Duodenal mucosa (tissue), 2 donors: ENCODE results near the gene ZSCAN26.

Experiments
- H3K27ac ChIP-seq: one replicate; pipeline ENCODE4 v1.7.0; 2013; ENCODE audit warnings: low read depth, low read length
- H3K27me3 ChIP-seq, 2 donors: one replicate each; pipeline ENCODE4 v1.7.0; 2013; ENCODE audit warnings: low read length in 2 of 2, control low read depth in 1 of 2; ENCODE audit not compliant: insufficient read depth in 2 of 2, control insufficient read depth in 1 of 2
- H3K36me3 ChIP-seq, 2 donors: one replicate each; pipeline ENCODE4 v1.7.0; 2013; ENCODE audit warnings: low read length in 2 of 2, control low read depth in 1 of 2; ENCODE audit not compliant: insufficient read depth in 2 of 2, control insufficient read depth in 1 of 2
- H3K4me1 ChIP-seq, 2 donors: one replicate each; pipeline ENCODE4 v1.7.0; 2013; ENCODE audit warnings: low read length in 2 of 2, control low read depth in 1 of 2; ENCODE audit not compliant: insufficient read depth in 2 of 2, control insufficient read depth in 1 of 2
- H3K4me3 ChIP-seq, 2 donors: one replicate each; pipeline ENCODE4 v1.7.0; 2013; ENCODE audit warnings: low read length in 2 of 2, low read depth in 1 of 2
- H3K9ac ChIP-seq, 2 donors: one replicate each; pipeline ENCODE4 v1.7.0; 2013; ENCODE audit warnings: low read length in 2 of 2, low read depth in 1 of 2
- H3K9me3 ChIP-seq, 2 donors: one replicate each; pipeline ENCODE4 v1.7.0; 2013; ENCODE audit warnings: low read length in 2 of 2, control low read depth in 1 of 2; ENCODE audit not compliant: control insufficient read depth in 1 of 2

ZSCAN26 gene

GRCh38 chr6:28235912-28236452 is 31.0 kb upstream of the ZSCAN26 start:
- Histone ChIP-seq H3K4me3 (no peak overlapping the region), H3K27ac (no peak overlapping the region), H3K36me3 (peaks cover 4 to 19% of the 10 kb centered on the region in 2 donors), H3K4me1 (no peaks in the 10 kb centered on the region), H3K9me3 (no peaks in the 10 kb centered on the region), H3K9ac (no peak overlapping the region), H3K27me3 (no peaks in the 10 kb centered on the region)

- Histone ChIP-seq H3K36me3 (peaks cover 0 to 4% of the 10 kb centered on the region in 2 donors), H3K9ac (no peak overlapping the region), H3K9me3 (no peaks in the 10 kb centered on the region), H3K4me3 (no peak overlapping the region), H3K27ac (no peak overlapping the region), H3K27me3 (no peaks in the 10 kb centered on the region), H3K4me1 (no peaks in the 10 kb centered on the region)
These were observed 27.3 kb upstream of the ZSCAN26 start for GRCh38 chr6:28239636-28240035.

GRCh38 chr6:28240471-28240870 is 26.5 kb upstream of the ZSCAN26 start:
- Histone ChIP-seq H3K4me3 (no peak overlapping the region), H3K27ac (no peak overlapping the region), H3K9me3 (no peaks in the 10 kb centered on the region), H3K4me1 (no peaks in the 10 kb centered on the region), H3K9ac (no peak overlapping the region), H3K27me3 (no peaks in the 10 kb centered on the region), H3K36me3 (peaks cover 8 to 12% of the 10 kb centered on the region in 2 donors)

GRCh38 chr6:28243946-28244345 is 23.0 kb upstream of the ZSCAN26 start:
- Histone ChIP-seq H3K27me3 (no peaks in the 10 kb centered on the region), H3K27ac (no peak overlapping the region), H3K36me3 (peaks cover 13 to 36% of the 10 kb centered on the region in 2 donors), H3K9ac (no peak overlapping the region), H3K9me3 (no peaks in the 10 kb centered on the region), H3K4me1 (no peaks in the 10 kb centered on the region), H3K4me3 (no peak overlapping the region)

- H3K27ac ChIP-seq: no peak overlapping the region
- H3K4me3 ChIP-seq: no peak overlapping the region
- peaks cover 0 to 2% of the 10 kb centered on the region in 2 donors for H3K4me1 ChIP-seq
- H3K36me3 ChIP-seq: peaks cover 13 to 38% of the 10 kb centered on the region in 2 donors
- no peaks in the 10 kb centered on the region for H3K9me3 ChIP-seq
- no peaks in the 10 kb centered on the region for H3K27me3 ChIP-seq
- no peak overlapping the region for H3K9ac ChIP-seq
These were observed 21.6 kb upstream of the ZSCAN26 start for GRCh38 chr6:28245206-28245941.

- no peaks in the 10 kb centered on the region for H3K9me3 ChIP-seq
- peaks cover 13 to 38% of the 10 kb centered on the region in 2 donors for H3K36me3 ChIP-seq
- no peaks in the 10 kb centered on the region for H3K27me3 ChIP-seq
- peaks cover 7 to 17% of the 10 kb centered on the region in 2 donors for H3K4me1 ChIP-seq
- H3K27ac ChIP-seq: no peak overlapping the region
- H3K4me3 ChIP-seq: no peak overlapping the region
- no peak overlapping the region for H3K9ac ChIP-seq
These were observed 18.0 kb upstream of the ZSCAN26 start for GRCh38 chr6:28248916-28249315.

GRCh38 chr6:28250747-28251146 is 16.2 kb upstream of the ZSCAN26 start:
- H3K36me3 ChIP-seq: peaks cover 2 to 23% of the 10 kb centered on the region in 2 donors
- H3K4me1 ChIP-seq: peaks cover 7 to 17% of the 10 kb centered on the region in 2 donors
- no peaks in the 10 kb centered on the region for H3K27me3 ChIP-seq
- H3K9ac ChIP-seq: no peak overlapping the region
- no peaks in the 10 kb centered on the region for H3K9me3 ChIP-seq
- H3K27ac ChIP-seq: no peak overlapping the region
- H3K4me3 ChIP-seq: peak overlapping the region; percentile 99 to 100

GRCh38 chr6:28251661-28252008 is 15.3 kb upstream of the ZSCAN26 start:
- no peaks in the 10 kb centered on the region for H3K27me3 ChIP-seq
- peaks cover 0 to 14% of the 10 kb centered on the region in 2 donors for H3K36me3 ChIP-seq
- no peak overlapping the region for H3K27ac ChIP-seq
- peak overlapping the region; percentile 99 to 100 for H3K4me3 ChIP-seq
- no peaks in the 10 kb centered on the region for H3K9me3 ChIP-seq
- H3K9ac ChIP-seq: peak overlapping the region; percentile 69 to 77
- H3K4me1 ChIP-seq: peaks cover 7 to 17% of the 10 kb centered on the region in 2 donors

- peak within 1 kb of the TSS; percentile 99 to 100 for H3K4me3 ChIP-seq
- H3K27ac ChIP-seq: no peak within 1 kb of the TSS
- peaks cover 0 to 11% of the 10 kb centered on the region in 2 donors for H3K36me3 ChIP-seq
- peak within 1 kb of the TSS; percentile 69 to 77 for H3K9ac ChIP-seq
- no peaks in the 10 kb centered on the region for H3K9me3 ChIP-seq
- H3K27me3 ChIP-seq: no peaks in the 10 kb centered on the region
- peaks cover 7 to 17% of the 10 kb centered on the region in 2 donors for H3K4me1 ChIP-seq
These were observed 14.7 kb upstream of the ZSCAN26 start, which contains the start of gene ZKSCAN4 for GRCh38 chr6:28252009-28252975. TSS of gene ZKSCAN4 (minus strand) at chr6:28252269. CDS start at chr6:28251980, 289 bp downstream.

- no peak overlapping the region for H3K27ac ChIP-seq
- no peak overlapping the region for H3K4me3 ChIP-seq
- H3K36me3 ChIP-seq: peaks cover 0 to 2% of the 10 kb centered on the region in 2 donors
- H3K9ac ChIP-seq: no peak overlapping the region
- H3K27me3 ChIP-seq: no peaks in the 10 kb centered on the region
- H3K4me1 ChIP-seq: peaks cover 7 to 21% of the 10 kb centered on the region in 2 donors
- H3K9me3 ChIP-seq: no peaks in the 10 kb centered on the region
These were observed 12.8 kb upstream of the ZSCAN26 start for GRCh38 chr6:28254121-28254519.
